Uterus (tissue), 4 donors: Measurements from ENCODE around the gene CAND2. TPM values are rescaled to one million over a fixed set of nuclear protein-coding genes. Genes with fewer than 3 reads are reported as not detected.
"Not testable (repeated sequence)": the region's sequence is repeated elsewhere in the genome, so short reads cannot be mapped to it uniquely, and the experiment has no call there.

ENCODE experiments used
- DNase-seq, 2 donors: peaks; one replicate each; pipeline ENCODE4 v3.0.0-alpha.2; 2019 to 2020
- H3K27ac ChIP-seq, 2 donors: fragments of 200-600 bp; sonication (generic); 1 replicate in 1 of 2; 2 replicates in 1 of 2; pipeline ENCODE4 v1.5.1; 2016 to 2018
- H3K27me3 ChIP-seq, 2 donors: fragments of 200-600 bp; sonication (generic); one replicate each; pipeline ENCODE4 v1.5.1; 2018 to 2019; ENCODE audit warnings: control low read depth in 1 of 2
- H3K36me3 ChIP-seq, 2 donors: fragments of 200-600 bp; sonication (generic); one replicate each; pipeline ENCODE4 v1.5.1; 2019; ENCODE audit warnings: control low read depth in 1 of 2
- H3K4me1 ChIP-seq, 2 donors: fragments of 200-600 bp; sonication (generic); one replicate each; pipeline ENCODE4 v1.5.1; 2018 to 2019; ENCODE audit warnings: control low read depth in 1 of 2
- H3K4me3 ChIP-seq, 2 donors: fragments of 200-600 bp; sonication (generic); 1 replicate in 1 of 2; 2 replicates in 1 of 2; pipeline ENCODE4 v1.5.1; 2018 to 2019; ENCODE audit warnings: mild to moderate bottlenecking in 1 of 2
- H3K9me3 ChIP-seq, 2 donors: fragments of 200-600 bp; sonication (generic); one replicate each; pipeline ENCODE4 v1.5.1; 2019; ENCODE audit warnings: control low read depth in 1 of 2
- POLR2A ChIP-seq, 2 donors: fragments of 450-650 bp; IDR thresholded peaks; one replicate each; pipeline ENCODE4 v1.6.1; 2016; ENCODE audit warnings: antibody characterized with exemption in 2 of 2, mild to moderate bottlenecking in 1 of 2, moderate library complexity in 1 of 2
- intact Hi-C: fragments of 100-400 bp; cut with DNase I; formaldehyde crosslinking; loops from one replicate; pipeline ENCODE4 v1.15.1; 2023; ENCODE audit warnings: low total_unique reads
- total RNA-seq, 4 donors: library from RNA; depleted of rRNA in 3 of 4; stranded (reverse); fragments of >200 nt in 3 of 4; gene quantifications; one replicate each; pipeline versions ENCODE4 v1.1.0 to v1.2.4, GENCODE V29; 2014 to 2023
- TF ChIP-seq, protein P1 (sequence below), 4 experiments: fragments of 200-600 bp in 2 of 4; fragments of 450-650 bp in 2 of 4; sonication (generic) in 2 of 4; IDR thresholded peaks; one replicate each; pipeline ENCODE4 v1.5.1; 2016 to 2019; ENCODE audit warnings: antibody characterized with exemption in 4 of 4, mild to moderate bottlenecking in 2 of 4, moderate library complexity in 1 of 4
- donor health status: DM: yes; HTN: yes; CAD: no.

CAND2 gene
- total RNA-seq, 4 donors from 2014 or later: 6.8 to 42.0 (median 22.1) TPM

DNA sequence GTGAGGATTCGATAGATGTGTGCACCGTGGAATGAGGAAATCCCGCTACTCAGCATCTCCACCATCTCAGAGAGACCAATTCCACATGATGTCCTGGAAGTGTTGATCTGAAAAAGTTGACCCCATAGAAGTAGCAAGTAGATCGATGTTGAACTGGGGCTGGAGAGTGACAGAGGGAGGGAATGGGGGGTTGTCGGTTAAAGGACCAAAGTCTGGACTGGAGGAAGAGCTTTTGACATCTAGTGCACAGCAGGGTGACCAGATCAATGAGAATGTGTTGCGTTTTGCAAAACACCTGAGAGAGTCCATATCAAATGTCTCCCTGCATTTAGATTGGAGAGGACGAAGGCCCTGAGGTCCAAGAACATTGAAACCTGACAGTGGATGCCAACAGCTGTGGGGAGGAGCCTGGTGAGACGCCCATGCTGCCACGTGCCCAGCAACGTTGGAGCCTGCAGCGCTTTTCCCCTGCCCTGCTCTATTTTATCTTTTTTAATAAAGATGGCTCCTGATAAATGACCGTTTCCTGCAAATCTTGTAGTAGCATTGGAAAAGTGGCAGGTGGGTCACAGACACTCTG lies 75.0 kb downstream of the CAND2 start:
- Histone ChIP-seq H3K27ac (no peak overlapping the region), H3K9me3 (no peaks in the 10 kb centered on the region), H3K36me3 (no peaks in the 10 kb centered on the region), H3K4me1 (peaks cover 0 to 13% of the 10 kb centered on the region in 2 donors), H3K4me3 (no peak overlapping the region), H3K27me3 (no peaks in the 10 kb centered on the region)
- no peak for TF ChIP-seq POLR2A (IDR thresholded peaks at IDR 0.05)
- TF ChIP-seq, protein P1, sequence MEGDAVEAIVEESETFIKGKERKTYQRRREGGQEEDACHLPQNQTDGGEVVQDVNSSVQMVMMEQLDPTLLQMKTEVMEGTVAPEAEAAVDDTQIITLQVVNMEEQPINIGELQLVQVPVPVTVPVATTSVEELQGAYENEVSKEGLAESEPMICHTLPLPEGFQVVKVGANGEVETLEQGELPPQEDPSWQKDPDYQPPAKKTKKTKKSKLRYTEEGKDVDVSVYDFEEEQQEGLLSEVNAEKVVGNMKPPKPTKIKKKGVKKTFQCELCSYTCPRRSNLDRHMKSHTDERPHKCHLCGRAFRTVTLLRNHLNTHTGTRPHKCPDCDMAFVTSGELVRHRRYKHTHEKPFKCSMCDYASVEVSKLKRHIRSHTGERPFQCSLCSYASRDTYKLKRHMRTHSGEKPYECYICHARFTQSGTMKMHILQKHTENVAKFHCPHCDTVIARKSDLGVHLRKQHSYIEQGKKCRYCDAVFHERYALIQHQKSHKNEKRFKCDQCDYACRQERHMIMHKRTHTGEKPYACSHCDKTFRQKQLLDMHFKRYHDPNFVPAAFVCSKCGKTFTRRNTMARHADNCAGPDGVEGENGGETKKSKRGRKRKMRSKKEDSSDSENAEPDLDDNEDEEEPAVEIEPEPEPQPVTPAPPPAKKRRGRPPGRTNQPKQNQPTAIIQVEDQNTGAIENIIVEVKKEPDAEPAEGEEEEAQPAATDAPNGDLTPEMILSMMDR (IDR thresholded peaks at IDR 0.05): no peak
- intact Hi-C loops: no loop called here
- DNase-seq: no peak

DNA sequence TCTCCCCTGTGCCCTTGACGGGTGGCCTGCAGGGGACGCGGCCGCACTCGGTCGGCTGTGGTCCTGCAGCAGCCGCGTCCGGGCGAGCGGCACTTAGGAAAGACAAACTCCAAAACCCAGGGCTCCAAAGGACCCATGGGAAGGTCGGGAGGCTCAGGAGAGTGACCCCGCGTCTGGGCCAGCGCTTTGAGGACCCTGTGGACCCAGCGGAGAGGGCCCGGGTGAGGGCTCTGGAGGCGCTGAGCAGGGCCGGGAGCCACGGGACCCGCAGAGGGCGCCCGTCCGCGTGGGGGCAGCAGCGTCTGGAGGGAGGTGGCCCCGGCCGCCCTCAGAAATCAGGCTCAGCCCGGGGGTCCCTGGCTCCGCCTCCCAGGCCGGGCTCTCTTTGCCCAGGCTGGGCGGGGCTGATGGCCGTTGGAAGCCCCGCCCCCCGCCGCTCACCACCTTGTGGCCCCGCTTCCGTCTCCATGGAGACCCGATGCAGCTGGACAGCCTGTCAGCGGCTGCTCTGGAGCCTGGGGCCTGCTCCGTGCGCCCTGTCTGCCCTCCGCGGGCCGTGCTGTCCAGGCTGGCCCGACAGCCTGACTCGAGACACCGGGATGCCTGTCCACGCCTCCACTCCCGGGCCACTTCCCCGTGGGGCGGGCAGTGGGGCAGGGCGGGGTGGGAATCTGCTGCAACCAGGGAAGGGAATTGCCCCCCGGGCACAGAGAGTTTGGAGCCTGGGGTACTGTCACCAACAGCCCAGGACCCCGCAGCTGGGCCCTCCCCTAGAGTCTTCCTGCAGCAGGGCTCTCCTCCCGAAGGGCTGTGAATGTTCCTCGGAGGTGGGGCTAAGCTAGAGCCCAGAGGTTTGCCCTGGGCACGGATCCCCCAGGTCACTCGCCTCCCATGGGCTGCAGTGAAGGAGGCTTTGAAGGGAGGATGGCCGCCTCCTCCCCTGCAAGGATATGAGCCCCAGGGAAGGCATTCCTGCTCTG lies 79.7 kb downstream of the CAND2 start:
- TF ChIP-seq POLR2A (IDR thresholded peaks at IDR 0.05): no peak
- TF ChIP-seq, protein P1 (IDR thresholded peaks at IDR 0.05): no peak
- DNase-seq: peak in 1 of 2 donors; percentile 33
- Histone ChIP-seq H3K27ac (no peak overlapping the region), H3K4me3 (peak overlapping the region; percentile 6 to 7), H3K9me3 (no peaks in the 10 kb centered on the region), H3K27me3 (no peaks in the 10 kb centered on the region), H3K4me1 (peaks cover 0 to 7% of the 10 kb centered on the region in 2 donors), H3K36me3 (no peaks in the 10 kb centered on the region)
- intact Hi-C loops: no loop called here

DNA sequence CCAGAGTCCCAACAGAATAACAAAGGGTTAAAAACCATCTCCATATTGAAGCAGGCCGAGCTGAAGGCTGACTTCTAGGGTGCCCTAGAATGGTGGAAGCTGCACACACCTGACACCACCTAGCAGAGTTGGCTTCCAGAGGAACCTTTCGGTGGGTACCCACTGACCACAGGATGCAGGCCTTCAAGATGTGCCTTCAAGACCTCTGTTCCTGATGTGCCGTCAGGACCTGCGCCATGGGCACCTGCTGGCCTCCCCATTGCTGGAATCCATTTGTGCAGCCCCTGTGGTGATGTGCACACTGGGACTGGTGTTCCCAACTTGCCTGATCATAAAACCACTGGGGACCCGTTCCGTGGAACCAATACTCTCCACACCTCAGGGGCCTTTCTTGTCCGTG lies 80.6 kb downstream of the CAND2 start:
- H3K27ac ChIP-seq: no peak overlapping the region
- H3K36me3 ChIP-seq: no peaks in the 10 kb centered on the region
- peaks cover 0 to 7% of the 10 kb centered on the region in 2 donors for H3K4me1 ChIP-seq
- DNase-seq: no peak
- TF ChIP-seq POLR2A (IDR thresholded peaks at IDR 0.05): no peak
- TF ChIP-seq, protein P1 (IDR thresholded peaks at IDR 0.05): no peak
- no peaks in the 10 kb centered on the region for H3K9me3 ChIP-seq
- intact Hi-C loops: no loop called here
- H3K4me3 ChIP-seq: no peak overlapping the region
- no peaks in the 10 kb centered on the region for H3K27me3 ChIP-seq

DNA sequence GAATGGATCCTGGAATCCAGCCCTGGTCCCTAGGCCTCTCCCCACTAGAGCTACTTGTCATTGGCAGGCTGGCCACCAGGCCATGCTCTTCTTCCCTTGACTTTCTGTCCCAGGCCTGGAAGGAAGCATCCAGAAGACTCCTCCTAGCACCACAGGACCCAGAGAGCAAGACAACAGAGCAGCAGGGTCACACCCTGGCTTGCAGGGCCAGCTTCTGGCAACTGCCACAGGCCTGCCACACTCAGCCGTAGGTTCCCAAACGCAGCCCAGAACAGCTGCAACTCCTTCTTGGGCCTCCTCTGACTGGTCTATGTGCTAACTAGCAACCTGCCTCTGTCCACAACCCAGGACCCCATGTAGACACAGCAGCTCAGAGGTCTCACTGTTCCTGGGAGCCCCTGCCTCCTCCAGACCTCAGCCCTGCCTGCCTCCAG lies 81.7 kb downstream of the CAND2 start:
- Histone ChIP-seq H3K27ac (no peak overlapping the region), H3K27me3 (no peaks in the 10 kb centered on the region), H3K4me3 (no peak overlapping the region), H3K9me3 (no peaks in the 10 kb centered on the region), H3K36me3 (no peaks in the 10 kb centered on the region), H3K4me1 (peaks cover 0 to 7% of the 10 kb centered on the region in 2 donors)
- intact Hi-C loops: no loop called here
- TF ChIP-seq POLR2A (IDR thresholded peaks at IDR 0.05): no peak
- TF ChIP-seq, protein P1 (IDR thresholded peaks at IDR 0.05): no peak
- DNase-seq: no peak

DNA sequence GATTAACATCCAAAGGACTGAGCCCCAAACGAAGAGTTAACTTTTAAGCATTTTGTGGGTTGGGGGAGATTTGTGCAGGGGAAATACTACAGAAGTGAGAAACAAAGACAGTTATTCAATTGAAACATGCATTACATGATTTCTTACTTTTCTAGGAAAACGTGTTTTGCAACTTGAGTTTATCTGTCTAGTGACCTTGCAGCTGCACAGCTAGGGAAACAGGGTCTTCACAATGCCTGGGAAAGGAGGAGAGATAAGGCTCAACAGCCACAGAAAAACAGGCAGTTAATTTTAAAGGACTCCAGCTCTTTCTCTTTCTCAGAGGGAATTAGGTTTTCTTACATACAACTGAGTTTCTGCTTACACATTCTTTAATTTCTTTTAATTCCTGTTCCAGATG lies 82.3 kb downstream of the CAND2 start:
- H3K4me3 ChIP-seq, H3K27me3 ChIP-seq, H3K4me1 ChIP-seq, H3K27ac ChIP-seq, DNase-seq, intact Hi-C loops, H3K36me3 ChIP-seq, H3K9me3 ChIP-seq: not testable (repeated sequence)
